Heart left ventricle (tissue), 13 donors: ENCODE data around the gene SLC12A8.

ENCODE experiments used
- POLR2A ChIP-seq, 2 donors: fragments of 450-650 bp; IDR thresholded peaks; one replicate each; pipeline ENCODE4 v1.6.1; 2017; ENCODE audit warnings: antibody characterized with exemption in 2 of 2, mild to moderate bottlenecking in 2 of 2, moderate library complexity in 2 of 2
- TF ChIP-seq, protein P1 (sequence below), 12 donors: fragments of 200-600 bp; sonication (generic) in 4 of 12; IDR thresholded peaks; one replicate each; pipeline versions ENCODE4 v1.5.0 to v1.8.0; 2018 to 2022; ENCODE audit warnings: antibody characterized with exemption in 12 of 12, mild to moderate bottlenecking in 5 of 12
- donor health status: ischemic (EF 13 %, LVEDD 7.1; RV severe dilation, severe dysfunction).
- donor health status: DM: no; HTN: yes; CAD: no.
- donor health status: DM: no; HTN: no; CAD: no.
- donor health status: ischemic (EF 25% LVEDD 6.9; RV normal size, moderate dysfunction).
- donor health status: ischemic (EF 25% LVEDD 5.7; RV mildly dilated, moderate dysfunction).
- donor health status: ischemic (EF 35%, LVEDD 5.7; RV mildly dilated, moderate dysfunction).
- donor health status: nonischemic (EF 11% LVEDD 7.7; RV severe dilation, severe dysfunction).
- donor health status: DM: yes; HTN: yes; CAD: no.
- donor health status: PGD.
- donor health status: ischemic (EF 29% LVEDD 5.4; RV normal size, mild dysfunction).
- donor health status: nonischemic (EF 23%, LVEDD 6.1; RV moderate dilation, normal function).

DNA sequence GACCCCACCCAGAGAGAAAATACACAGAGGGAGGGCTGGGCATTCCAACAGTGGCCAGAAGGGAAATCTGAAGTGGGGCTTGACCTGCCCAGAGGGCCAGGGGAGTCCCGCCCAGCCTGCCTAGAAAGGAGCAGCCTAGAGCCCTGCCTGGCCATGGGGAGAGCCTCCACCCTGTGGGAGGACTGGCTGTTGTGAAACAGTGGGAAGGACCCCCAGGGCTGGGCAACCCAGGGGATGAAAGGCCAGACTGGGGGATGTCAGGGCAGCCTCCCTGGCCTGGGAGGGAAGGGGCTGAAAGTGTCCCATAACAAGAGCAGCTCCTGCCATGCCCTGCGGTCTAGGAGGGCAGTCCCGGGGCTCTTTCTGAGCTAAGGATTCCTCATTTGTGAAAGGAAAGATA lies 69.0 kb downstream of the SLC12A8 start:
- TF ChIP-seq, protein P1, sequence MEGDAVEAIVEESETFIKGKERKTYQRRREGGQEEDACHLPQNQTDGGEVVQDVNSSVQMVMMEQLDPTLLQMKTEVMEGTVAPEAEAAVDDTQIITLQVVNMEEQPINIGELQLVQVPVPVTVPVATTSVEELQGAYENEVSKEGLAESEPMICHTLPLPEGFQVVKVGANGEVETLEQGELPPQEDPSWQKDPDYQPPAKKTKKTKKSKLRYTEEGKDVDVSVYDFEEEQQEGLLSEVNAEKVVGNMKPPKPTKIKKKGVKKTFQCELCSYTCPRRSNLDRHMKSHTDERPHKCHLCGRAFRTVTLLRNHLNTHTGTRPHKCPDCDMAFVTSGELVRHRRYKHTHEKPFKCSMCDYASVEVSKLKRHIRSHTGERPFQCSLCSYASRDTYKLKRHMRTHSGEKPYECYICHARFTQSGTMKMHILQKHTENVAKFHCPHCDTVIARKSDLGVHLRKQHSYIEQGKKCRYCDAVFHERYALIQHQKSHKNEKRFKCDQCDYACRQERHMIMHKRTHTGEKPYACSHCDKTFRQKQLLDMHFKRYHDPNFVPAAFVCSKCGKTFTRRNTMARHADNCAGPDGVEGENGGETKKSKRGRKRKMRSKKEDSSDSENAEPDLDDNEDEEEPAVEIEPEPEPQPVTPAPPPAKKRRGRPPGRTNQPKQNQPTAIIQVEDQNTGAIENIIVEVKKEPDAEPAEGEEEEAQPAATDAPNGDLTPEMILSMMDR (IDR thresholded peaks at IDR 0.05) = no peak
- TF ChIP-seq POLR2A (IDR thresholded peaks at IDR 0.05) = no peak
